ENCODE measurements around the gene PIK3R3. TPM values are rescaled to one million over a fixed set of nuclear protein-coding genes. Genes with fewer than 3 reads are reported as not detected.

PIK3R3 gene
- total and polyA plus RNA-seq, 9 of the 15 experiments (the other 6 are each of a cell fraction or from before 2014, with no cell fraction given) = 1.4 to 7.7 (median 4.6) TPM

GRCh38 chr1:46158312-46159281 lies 26.2 kb upstream of the PIK3R3 start (continued):
- TF ChIP-seq GTF2F1 (IDR thresholded peaks at IDR 0.05; ENCODE audit: low read depth, low read length) (no peak), MYC (IDR thresholded peaks at IDR 0.05; ENCODE audit: low read depth, low read length) (0 out of 2 replicates have a peak, but pooled peaks have one; percentile 29), MYC (CRISPR knock-in tag; IDR thresholded peaks at IDR 0.05; ENCODE audit: borderline replicate concordance, low read depth) (no peak; the same call in 1 of the 2 replicates), TRIM25 (IDR thresholded peaks at IDR 0.05; ENCODE audit: borderline replicate concordance) (no peak), ZNF76 (CRISPR knock-in tag; IDR thresholded peaks at IDR 0.05; ENCODE audit: borderline replicate concordance) (no peak), KAT2B (IDR thresholded peaks at IDR 0.05; ENCODE audit: low read depth, low read length) (no peak), ZNF23 (CRISPR knock-in tag; IDR thresholded peaks at IDR 0.05) (no peak), SLC30A9 (CRISPR knock-in tag; IDR thresholded peaks at IDR 0.05) (no peak), POLR2B (IDR thresholded peaks at IDR 0.05; ENCODE audit: low read depth, partially characterized antibody) (no peak), RBBP5 (IDR thresholded peaks at IDR 0.05; ENCODE audit: borderline replicate concordance, insufficient read depth, low read length, poor library complexity, severe bottlenecking) (peak; percentile 71), SIN3A (IDR thresholded peaks at IDR 0.05; ENCODE audit: borderline replicate concordance in 2 of 2, control insufficient read depth in 1 of 2, low read depth in 2 of 2, low read length in 2 of 2) (no peak), CSDE1 (IDR thresholded peaks at IDR 0.05) (no peak), NEUROD1 (IDR thresholded peaks at IDR 0.05; ENCODE audit: borderline replicate concordance, low read depth, low read length, partially characterized antibody) (peak; percentile 81), ZHX1 (conservative IDR thresholded peaks at IDR 0.05; ENCODE audit: low read length) (no peak), CBX5 (IDR thresholded peaks at IDR 0.05; ENCODE audit: borderline replicate concordance, low read depth) (peak; percentile 14; the same call in 1 of the 2 replicates), CXXC5 (CRISPR knock-in tag; IDR thresholded peaks at IDR 0.05) (peak; percentile 74), ELK1 (CRISPR knock-in tag; IDR thresholded peaks at IDR 0.05) (no peak), ZNF561 (CRISPR knock-in tag; conservative IDR thresholded peaks at IDR 0.05) (no peak), MED1 (CRISPR knock-in tag; IDR thresholded peaks at IDR 0.05; ENCODE audit: borderline replicate concordance) (no peak), RBM34 (IDR thresholded peaks at IDR 0.05; ENCODE audit: borderline replicate concordance, insufficient read depth, low read length) (no peak), RBM15 (IDR thresholded peaks at IDR 0.05; ENCODE audit: insufficient read depth, low read length) (no peak), SP1 (CRISPR knock-in tag; IDR thresholded peaks at IDR 0.05) (peak; percentile 55; the same call in 1 of the 2 replicates)

Data from K562 (cell line).